ENCODE results near the gene H1-8.

- TF ChIP-seq CTCF (IDR thresholded peaks at IDR 0.05) (no peak), POLR2A (IDR thresholded peaks at IDR 0.05; ENCODE audit: low read depth) (no peak), POLR2AphosphoS5 (IDR thresholded peaks at IDR 0.05) (no peak), EP300 (IDR thresholded peaks at IDR 0.05) (no peak)
These were observed 10.7 kb upstream of the H1-8 start for GRCh38 chr3:129532261-129532660.
